ENCODE data around the gene SYT8.

SYT8 gene

DNA sequence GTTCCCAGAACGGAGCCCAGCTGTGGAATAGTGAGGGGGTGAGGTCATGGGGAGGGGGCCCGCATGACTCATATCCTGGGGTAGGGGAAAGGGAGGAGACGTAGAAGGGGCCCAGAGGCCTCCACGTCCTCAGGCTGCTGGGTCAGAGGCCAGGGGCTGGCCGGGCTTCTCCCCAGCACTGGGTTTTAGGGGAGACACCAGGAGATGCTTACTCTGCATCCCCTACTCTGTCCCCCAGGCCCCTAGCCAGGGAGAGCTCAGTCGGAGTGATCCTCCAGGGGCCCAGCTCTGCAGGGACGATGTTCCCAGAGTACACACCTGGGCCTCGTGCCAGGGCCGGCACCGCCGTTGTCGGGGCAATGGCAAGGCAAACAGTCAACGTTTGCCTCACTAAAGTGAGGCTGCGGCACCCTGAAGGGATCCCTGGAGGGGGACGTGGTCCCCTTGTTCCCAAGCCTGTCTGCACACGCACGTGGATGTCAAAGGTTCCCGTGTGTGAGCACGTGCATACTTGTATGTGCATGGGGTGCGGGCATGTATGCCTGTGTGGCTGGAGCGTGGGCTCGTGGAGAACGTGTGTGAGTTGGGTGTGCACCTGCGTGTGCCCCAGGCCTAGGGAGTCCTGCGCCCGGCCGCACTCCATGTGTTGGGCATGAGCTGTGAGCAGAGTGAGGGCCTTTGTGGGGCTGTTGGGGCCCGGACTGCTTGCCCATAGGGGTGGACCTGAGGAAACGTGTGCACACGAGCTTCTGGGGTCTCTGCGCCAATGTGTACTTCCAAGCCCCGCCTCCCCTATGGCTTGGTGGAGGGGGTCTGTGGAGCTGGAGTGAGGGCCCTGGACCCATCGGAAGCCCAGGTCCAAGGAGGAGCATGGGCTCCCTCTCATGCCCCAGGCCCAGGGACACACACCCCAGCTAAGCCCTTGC lies 42.7 kb downstream of the SYT8 start:
- no peaks in the 10 kb centered on the region for H3K27me3 ChIP-seq (replicated peaks)
- peak; percentile 35 for DNase-seq
- H3K27ac ChIP-seq: no peak overlapping the region
- H3K36me3 ChIP-seq (replicated peaks): no peaks in the 10 kb centered on the region
- H3K4me3 ChIP-seq (ENCODE audit: low read depth, low read length): no peak overlapping the region
- in situ Hi-C loops (cut with HindIII; ENCODE audit: low pct_ligation_motif_present, low sequenced_read_pairs): no loop called here
- TF ChIP-seq, protein P1, sequence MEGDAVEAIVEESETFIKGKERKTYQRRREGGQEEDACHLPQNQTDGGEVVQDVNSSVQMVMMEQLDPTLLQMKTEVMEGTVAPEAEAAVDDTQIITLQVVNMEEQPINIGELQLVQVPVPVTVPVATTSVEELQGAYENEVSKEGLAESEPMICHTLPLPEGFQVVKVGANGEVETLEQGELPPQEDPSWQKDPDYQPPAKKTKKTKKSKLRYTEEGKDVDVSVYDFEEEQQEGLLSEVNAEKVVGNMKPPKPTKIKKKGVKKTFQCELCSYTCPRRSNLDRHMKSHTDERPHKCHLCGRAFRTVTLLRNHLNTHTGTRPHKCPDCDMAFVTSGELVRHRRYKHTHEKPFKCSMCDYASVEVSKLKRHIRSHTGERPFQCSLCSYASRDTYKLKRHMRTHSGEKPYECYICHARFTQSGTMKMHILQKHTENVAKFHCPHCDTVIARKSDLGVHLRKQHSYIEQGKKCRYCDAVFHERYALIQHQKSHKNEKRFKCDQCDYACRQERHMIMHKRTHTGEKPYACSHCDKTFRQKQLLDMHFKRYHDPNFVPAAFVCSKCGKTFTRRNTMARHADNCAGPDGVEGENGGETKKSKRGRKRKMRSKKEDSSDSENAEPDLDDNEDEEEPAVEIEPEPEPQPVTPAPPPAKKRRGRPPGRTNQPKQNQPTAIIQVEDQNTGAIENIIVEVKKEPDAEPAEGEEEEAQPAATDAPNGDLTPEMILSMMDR (IDR thresholded peaks at IDR 0.05; ENCODE audit: low read depth, low read length, missing control alignments): no peak

DNA sequence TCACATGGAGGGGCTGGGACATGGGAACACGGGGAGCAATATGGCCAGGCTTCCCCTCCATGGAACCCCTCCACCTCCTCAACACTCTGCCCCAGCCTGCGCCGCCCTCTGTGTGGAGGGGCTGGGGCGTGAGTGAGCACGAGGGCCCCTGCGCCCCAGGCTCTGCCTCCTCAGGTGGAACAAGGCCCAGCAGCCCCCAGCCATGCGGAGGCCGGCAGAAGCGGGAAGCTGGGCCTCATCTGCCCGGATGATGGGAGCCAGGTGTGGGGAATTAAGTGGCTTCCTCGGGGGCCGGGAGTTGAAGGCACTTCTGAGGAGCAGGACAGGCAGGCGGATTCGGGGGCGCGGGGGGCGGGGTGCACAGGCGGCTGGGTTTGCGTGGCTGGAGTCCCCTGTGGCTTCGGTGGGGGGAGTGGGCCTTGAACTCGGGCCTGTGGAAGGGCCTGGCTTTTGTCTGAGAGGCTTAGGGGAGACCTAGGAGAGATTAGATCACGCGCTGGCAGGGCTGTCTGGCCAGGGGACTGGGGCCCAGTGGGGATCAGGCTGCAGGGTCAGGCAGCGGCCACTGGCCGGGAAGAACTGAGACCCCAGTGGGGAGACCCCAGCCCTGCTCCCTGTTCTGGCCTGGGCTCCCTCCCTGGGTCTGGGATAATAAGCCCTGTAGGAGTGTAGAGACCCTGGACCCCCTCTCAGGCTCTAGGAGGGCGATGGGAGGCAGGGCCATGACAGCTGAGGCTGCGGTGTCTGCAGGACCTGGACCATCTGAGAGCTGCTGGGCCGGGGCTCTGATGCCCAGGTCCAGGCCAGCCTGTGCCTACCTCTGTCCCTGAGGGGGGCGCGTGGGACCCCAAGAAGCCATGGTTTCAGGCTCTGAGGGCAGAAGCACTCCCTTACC lies 43.6 kb downstream of the SYT8 start:
- DNase-seq: no peak
- TF ChIP-seq, protein P1 (IDR thresholded peaks at IDR 0.05; ENCODE audit: low read depth, low read length, missing control alignments): no peak
- no peaks in the 10 kb centered on the region for H3K36me3 ChIP-seq (replicated peaks)
- H3K4me3 ChIP-seq (ENCODE audit: low read depth, low read length): no peak overlapping the region
- in situ Hi-C loops (cut with HindIII; ENCODE audit: low pct_ligation_motif_present, low sequenced_read_pairs): no loop called here
- H3K27ac ChIP-seq: no peak overlapping the region
- H3K27me3 ChIP-seq (replicated peaks): no peaks in the 10 kb centered on the region

DNA sequence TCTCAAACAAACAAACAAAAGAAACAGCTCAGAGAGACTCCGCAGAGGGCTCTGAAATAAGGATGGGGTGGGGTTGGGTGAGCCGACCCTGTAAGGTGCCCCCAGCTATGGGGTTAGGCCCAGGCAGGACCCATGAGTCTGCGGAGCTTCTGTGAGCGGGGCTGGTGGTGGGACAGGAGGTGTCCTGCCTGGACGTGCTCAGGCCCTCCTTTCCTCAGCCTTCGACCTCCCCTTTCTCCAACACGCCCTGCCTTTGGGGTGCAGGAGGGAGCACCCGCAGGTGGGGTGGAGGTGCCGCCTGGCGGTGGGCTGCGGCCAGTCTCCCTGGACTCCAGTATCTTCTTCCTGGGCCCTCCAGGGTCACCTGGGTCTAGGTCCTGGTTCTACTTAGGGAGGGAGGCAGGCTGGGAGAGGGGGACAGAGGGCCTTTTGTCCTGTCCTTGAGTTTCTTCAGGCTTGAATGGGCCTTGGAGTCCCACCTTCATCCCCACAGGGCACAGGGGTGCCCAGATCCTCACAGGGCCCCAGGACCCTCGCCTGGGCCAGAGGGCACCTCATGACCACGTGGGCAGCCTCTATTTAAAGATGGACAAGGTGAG lies 44.7 kb downstream of the SYT8 start:
- no peak for DNase-seq
- TF ChIP-seq, protein P1 (IDR thresholded peaks at IDR 0.05; ENCODE audit: low read depth, low read length, missing control alignments): no peak
- no peaks in the 10 kb centered on the region for H3K27me3 ChIP-seq (replicated peaks)
- no peak overlapping the region for H3K27ac ChIP-seq
- H3K36me3 ChIP-seq (replicated peaks): no peaks in the 10 kb centered on the region
- H3K4me3 ChIP-seq (ENCODE audit: low read depth, low read length): no peak overlapping the region
- in situ Hi-C loops (cut with HindIII; ENCODE audit: low pct_ligation_motif_present, low sequenced_read_pairs): no loop called here

DNA sequence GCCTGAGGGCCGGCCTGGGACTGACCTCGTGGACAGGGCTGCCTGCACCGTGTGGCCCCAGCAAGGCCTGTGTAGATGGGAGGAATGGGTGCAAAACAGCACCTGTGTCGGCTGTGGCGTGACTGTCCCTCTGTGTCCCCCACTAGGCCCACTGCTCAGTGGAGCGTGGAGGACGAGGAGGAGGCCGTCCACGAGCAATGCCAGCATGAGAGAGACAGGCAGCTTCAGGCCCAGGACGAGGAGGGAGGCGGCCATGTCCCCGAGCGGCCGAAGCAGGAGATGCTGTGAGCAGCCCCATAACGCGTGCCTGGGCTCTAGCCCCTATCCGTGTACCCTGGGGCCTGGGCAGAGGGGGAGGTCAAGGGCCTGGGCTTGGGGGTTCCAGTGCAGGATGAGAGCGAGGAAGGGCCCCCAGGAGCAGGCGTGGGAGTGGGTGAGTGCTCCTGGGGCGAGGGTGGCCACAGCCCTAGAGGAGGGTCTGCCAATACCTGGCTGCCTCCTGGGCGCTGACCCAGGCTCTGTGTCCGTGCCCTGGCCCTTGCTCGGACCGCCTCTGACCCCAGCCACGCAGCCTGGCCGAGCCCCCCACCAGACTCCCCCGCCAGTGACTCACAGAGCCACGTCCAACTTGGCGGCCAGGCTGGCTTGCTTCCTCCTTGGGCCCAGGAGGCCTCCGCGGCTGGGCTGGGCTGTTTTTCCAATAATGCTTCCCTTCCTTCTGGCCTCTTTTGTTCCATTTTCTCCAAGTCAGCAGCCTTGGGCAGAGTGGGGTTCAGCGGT lies 45.3 kb downstream of the SYT8 start:
- H3K36me3 ChIP-seq (replicated peaks): no peaks in the 10 kb centered on the region
- H3K27ac ChIP-seq: no peak overlapping the region
- TF ChIP-seq, protein P1 (IDR thresholded peaks at IDR 0.05; ENCODE audit: low read depth, low read length, missing control alignments): no peak
- no peak for DNase-seq
- H3K27me3 ChIP-seq (replicated peaks): no peaks in the 10 kb centered on the region
- no peak overlapping the region for H3K4me3 ChIP-seq (ENCODE audit: low read depth, low read length)
- in situ Hi-C loops (cut with HindIII; ENCODE audit: low pct_ligation_motif_present, low sequenced_read_pairs): no loop called here

DNA sequence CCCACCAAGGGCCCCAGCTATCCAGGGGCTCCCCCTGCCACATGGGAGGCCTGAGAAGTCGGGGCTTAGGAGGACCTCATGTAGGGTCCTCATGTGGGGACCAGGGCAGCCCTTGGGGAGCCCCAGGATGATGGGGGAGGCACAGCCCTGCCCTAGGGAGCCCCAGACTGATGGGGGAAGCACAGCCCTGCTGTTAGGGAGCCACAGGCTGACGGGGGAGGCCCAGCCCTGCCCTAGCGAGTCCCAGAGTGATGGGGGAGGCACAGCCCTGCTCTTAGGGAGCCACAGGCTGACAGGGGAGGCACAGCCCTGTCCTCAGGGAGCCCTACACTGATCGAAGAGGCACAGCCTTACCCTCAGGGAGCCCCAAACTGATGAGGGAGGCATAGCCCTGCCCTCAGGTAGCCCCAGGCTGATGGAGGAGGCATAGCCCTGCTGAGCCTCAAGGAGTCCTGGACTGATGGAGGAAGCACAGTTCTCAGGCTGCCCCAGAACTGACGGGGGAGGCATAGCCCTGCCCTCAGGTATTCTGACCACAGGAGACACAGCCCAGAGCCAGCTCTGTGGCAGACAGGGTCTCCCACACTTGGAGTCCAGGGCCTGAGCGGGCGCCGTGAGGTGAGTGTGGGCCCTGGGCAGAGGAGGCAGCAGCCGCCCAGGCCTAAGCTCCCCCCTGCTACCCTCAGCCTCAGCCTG lies 46.1 kb downstream of the SYT8 start:
- no peak for DNase-seq
- Histone ChIP-seq H3K27ac (no peak overlapping the region), H3K4me3 (ENCODE audit: low read depth, low read length) (no peak overlapping the region), H3K36me3 (replicated peaks) (no peaks in the 10 kb centered on the region), H3K27me3 (replicated peaks) (no peaks in the 10 kb centered on the region)
- in situ Hi-C loops (cut with HindIII; ENCODE audit: low pct_ligation_motif_present, low sequenced_read_pairs): no loop called here
- TF ChIP-seq, protein P1 (IDR thresholded peaks at IDR 0.05; ENCODE audit: low read depth, low read length, missing control alignments): no peak

Measured in brain microvascular endothelial cell (primary cell).